DOHH2 (cell line): ENCODE data around the gene KIF22.

ENCODE experiments used
- H3F3A ChIP-seq: fragments of 200-600 bp; sonication (generic), shearing (Covaris generic); 2 replicates; pipeline ENCODE4 v1.6.0; 2016; ENCODE audit warnings: antibody characterized with exemption, mild to moderate bottlenecking; ENCODE audit not compliant: control insufficient read depth, insufficient read depth
- H3K27ac ChIP-seq: fragments of 200-600 bp; sonication (generic); 2 replicates; pipeline ENCODE4 v1.5.1; 2014; ENCODE audit warnings: low read depth, mild to moderate bottlenecking, low read length, moderate library complexity
- H3K27me3 ChIP-seq: fragments of 200-600 bp; sonication (generic); 2 replicates; pipeline ENCODE4 v1.6.1; 2014; ENCODE audit warnings: mild to moderate bottlenecking, low read length, mixed read lengths; ENCODE audit not compliant: control insufficient read depth
- H3K36me3 ChIP-seq: fragments of 200-600 bp; sonication (generic); 2 replicates; pipeline ENCODE4 v1.6.1; 2014; ENCODE audit warnings: mild to moderate bottlenecking, low read length, moderate library complexity, mixed read lengths; ENCODE audit not compliant: control insufficient read depth
- H3K4me1 ChIP-seq: fragments of 200-600 bp; sonication (generic); 2 replicates; pipeline ENCODE4 v1.6.1; 2014; ENCODE audit warnings: mild to moderate bottlenecking, low read length, mixed read lengths; ENCODE audit not compliant: control insufficient read depth
- H3K4me2 ChIP-seq: fragments of 200-600 bp; sonication (generic); 2 replicates; pipeline ENCODE4 v1.6.0; 2014; ENCODE audit warnings: mild to moderate bottlenecking, low read length, moderate library complexity
- H3K4me3 ChIP-seq: fragments of 200-600 bp; sonication (generic); 2 replicates; pipeline ENCODE4 v1.5.1; 2014; ENCODE audit warnings: mild to moderate bottlenecking, low read length, mixed read lengths
- H3K79me2 ChIP-seq: fragments of 200-600 bp; sonication (generic); 2 replicates; pipeline ENCODE4 v1.6.1; 2014; ENCODE audit warnings: mild to moderate bottlenecking, low read length, mixed read lengths; ENCODE audit not compliant: control insufficient read depth
- H3K9me2 ChIP-seq: fragments of 200-600 bp; sonication (generic); replicated peaks from 2 replicates; pipeline ENCODE4 v1.6.1; 2014; ENCODE audit warnings: mild to moderate bottlenecking, low read length, mixed read lengths; ENCODE audit not compliant: control insufficient read depth
- H3K9me3 ChIP-seq: fragments of 200-600 bp; sonication (generic); 2 replicates; pipeline ENCODE4 v1.6.1; 2014; ENCODE audit warnings: antibody characterized with exemption, low read length, mixed read lengths; ENCODE audit not compliant: control insufficient read depth, insufficient read depth
- H4K20me1 ChIP-seq: fragments of 200-600 bp; sonication (generic); 2 replicates; pipeline ENCODE4 v1.6.0; 2014; ENCODE audit warnings: low read depth, mild to moderate bottlenecking, antibody characterized with exemption, low read length, moderate library complexity; ENCODE audit not compliant: control insufficient read depth, insufficient read depth
- EZH2phosphoT487 ChIP-seq: fragments of 200-600 bp; sonication (generic); IDR thresholded peaks from 2 replicates; pipeline ENCODE4 v1.6.1; 2017; ENCODE audit warnings: borderline replicate concordance, mild to moderate bottlenecking, antibody characterized with exemption, low read length, moderate library complexity, mixed read lengths
- TF ChIP-seq, protein P1 (sequence below): fragments of 200-600 bp; sonication (generic); IDR thresholded peaks from one replicate; pipeline ENCODE4 v1.5.1; 2014; ENCODE audit warnings: antibody characterized with exemption, mild to moderate bottlenecking, low read depth, low read length; ENCODE audit not compliant: poor library complexity, severe bottlenecking

The KIF22 gene

GRCh38 chr16:29765167-29766032 is 25.2 kb upstream of the KIF22 start:
- Histone ChIP-seq H3K36me3 (no peaks in the 10 kb centered on the region), H3K4me1 (peaks cover 4% of the 10 kb centered on the region), H3K4me2 (no peak overlapping the region), H3K79me2 (no peaks in the 10 kb centered on the region), H3K27ac (no peak overlapping the region), H3F3A (no peaks in the 10 kb centered on the region), H3K27me3 (peaks cover 10% of the 10 kb centered on the region), H3K9me2 (no peaks in the 10 kb centered on the region), H3K9me3 (no peaks in the 10 kb centered on the region), H3K4me3 (no peak overlapping the region), H4K20me1 (no peaks in the 10 kb centered on the region)
- no peak for TF ChIP-seq EZH2phosphoT487
- TF ChIP-seq, protein P1, sequence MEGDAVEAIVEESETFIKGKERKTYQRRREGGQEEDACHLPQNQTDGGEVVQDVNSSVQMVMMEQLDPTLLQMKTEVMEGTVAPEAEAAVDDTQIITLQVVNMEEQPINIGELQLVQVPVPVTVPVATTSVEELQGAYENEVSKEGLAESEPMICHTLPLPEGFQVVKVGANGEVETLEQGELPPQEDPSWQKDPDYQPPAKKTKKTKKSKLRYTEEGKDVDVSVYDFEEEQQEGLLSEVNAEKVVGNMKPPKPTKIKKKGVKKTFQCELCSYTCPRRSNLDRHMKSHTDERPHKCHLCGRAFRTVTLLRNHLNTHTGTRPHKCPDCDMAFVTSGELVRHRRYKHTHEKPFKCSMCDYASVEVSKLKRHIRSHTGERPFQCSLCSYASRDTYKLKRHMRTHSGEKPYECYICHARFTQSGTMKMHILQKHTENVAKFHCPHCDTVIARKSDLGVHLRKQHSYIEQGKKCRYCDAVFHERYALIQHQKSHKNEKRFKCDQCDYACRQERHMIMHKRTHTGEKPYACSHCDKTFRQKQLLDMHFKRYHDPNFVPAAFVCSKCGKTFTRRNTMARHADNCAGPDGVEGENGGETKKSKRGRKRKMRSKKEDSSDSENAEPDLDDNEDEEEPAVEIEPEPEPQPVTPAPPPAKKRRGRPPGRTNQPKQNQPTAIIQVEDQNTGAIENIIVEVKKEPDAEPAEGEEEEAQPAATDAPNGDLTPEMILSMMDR, result no peak

GRCh38 chr16:29766571-29766970 is 24.0 kb upstream of the KIF22 start:
- H3K4me2 ChIP-seq, result no peak overlapping the region
- peaks cover 4% of the 10 kb centered on the region for H3K4me1 ChIP-seq

DNA sequence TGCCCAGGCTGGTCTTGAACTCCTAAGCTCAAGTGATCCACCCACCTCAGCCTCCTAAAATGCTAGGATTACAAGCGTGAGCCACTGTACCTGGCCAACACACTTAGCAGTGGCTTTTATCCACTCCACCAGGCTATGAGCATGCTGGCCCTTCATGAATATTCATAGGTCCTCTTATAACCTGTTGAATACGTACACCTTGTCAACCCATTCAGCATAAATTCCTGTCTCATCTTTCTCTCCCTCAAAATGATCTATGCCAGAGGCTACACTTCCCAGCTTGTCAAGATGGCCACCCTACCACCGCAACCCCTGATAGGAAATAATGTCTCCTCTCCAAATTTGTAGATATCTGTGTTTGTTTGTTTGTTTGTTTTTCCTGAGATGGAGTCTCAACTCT is 23.5 kb upstream of the KIF22 start:
- no peak for TF ChIP-seq EZH2phosphoT487
- TF ChIP-seq, protein P1, result no peak
- Histone ChIP-seq H3K9me3 (no peaks in the 10 kb centered on the region), H3K27me3 (peaks cover 10% of the 10 kb centered on the region), H3F3A (no peaks in the 10 kb centered on the region), H4K20me1 (no peaks in the 10 kb centered on the region), H3K4me1 (peaks cover under 1% of the 10 kb centered on the region), H3K36me3 (no peaks in the 10 kb centered on the region), H3K9me2 (no peaks in the 10 kb centered on the region), H3K4me2 (no peak overlapping the region), H3K4me3 (no peak overlapping the region), H3K79me2 (no peaks in the 10 kb centered on the region), H3K27ac (no peak overlapping the region)

More at GRCh38 chr16:29766571-29766970, 24.0 kb upstream of the KIF22 start:
- Histone ChIP-seq H3K36me3 (no peaks in the 10 kb centered on the region), H3K9me2 (no peaks in the 10 kb centered on the region), H3K4me3 (no peak overlapping the region), H3K27ac (no peak overlapping the region), H3K27me3 (peaks cover 10% of the 10 kb centered on the region), H4K20me1 (no peaks in the 10 kb centered on the region), H3F3A (no peaks in the 10 kb centered on the region), H3K79me2 (no peaks in the 10 kb centered on the region), H3K9me3 (no peaks in the 10 kb centered on the region)
- TF ChIP-seq, protein P1, result no peak
- TF ChIP-seq EZH2phosphoT487, result no peak
